Mammary epithelial cell (primary cell): ENCODE measurements around the gene STRN3.

Source experiments
- EZH2 ChIP-seq: IDR thresholded peaks from 2 replicates; pipeline ENCODE4 v1.6.1; 2012; ENCODE audit warnings: low read length, inconsistent platforms, borderline replicate concordance
- TF ChIP-seq, protein P1 (sequence below), 2 donors: IDR thresholded peaks in 1 of 2; conservative IDR thresholded peaks in 1 of 2; 2 replicates each; pipeline ENCODE4 v1.5.1; 2011 to 2012; ENCODE audit warnings: inconsistent platforms in 2 of 2, low read length in 2 of 2, mild to moderate bottlenecking in 2 of 2, control low read depth in 1 of 2, low read depth in 1 of 2; ENCODE audit not compliant: insufficient read depth in 1 of 2; ENCODE audit errors: extremely low read depth in 1 of 2

DNA sequence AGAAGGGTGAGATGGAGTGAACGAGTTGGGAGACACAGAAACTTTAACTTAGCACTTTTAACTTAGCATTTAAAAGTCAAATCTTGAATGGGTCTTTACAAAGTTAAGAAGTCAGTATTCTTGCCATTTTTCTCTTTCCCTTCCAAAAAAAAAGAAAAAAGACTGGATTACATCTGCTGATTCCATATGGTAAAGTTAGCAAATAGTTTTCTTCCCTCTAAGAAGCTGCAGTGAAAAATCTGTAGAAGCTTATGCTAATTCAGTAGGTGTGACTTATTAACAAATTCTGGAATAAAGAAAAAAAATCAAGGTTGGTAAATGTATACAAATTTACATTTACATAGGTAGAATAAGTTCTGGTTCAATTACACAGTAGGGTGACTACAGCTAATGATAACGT, 100.9 kb downstream of the STRN3 start:
- TF ChIP-seq, protein P1, sequence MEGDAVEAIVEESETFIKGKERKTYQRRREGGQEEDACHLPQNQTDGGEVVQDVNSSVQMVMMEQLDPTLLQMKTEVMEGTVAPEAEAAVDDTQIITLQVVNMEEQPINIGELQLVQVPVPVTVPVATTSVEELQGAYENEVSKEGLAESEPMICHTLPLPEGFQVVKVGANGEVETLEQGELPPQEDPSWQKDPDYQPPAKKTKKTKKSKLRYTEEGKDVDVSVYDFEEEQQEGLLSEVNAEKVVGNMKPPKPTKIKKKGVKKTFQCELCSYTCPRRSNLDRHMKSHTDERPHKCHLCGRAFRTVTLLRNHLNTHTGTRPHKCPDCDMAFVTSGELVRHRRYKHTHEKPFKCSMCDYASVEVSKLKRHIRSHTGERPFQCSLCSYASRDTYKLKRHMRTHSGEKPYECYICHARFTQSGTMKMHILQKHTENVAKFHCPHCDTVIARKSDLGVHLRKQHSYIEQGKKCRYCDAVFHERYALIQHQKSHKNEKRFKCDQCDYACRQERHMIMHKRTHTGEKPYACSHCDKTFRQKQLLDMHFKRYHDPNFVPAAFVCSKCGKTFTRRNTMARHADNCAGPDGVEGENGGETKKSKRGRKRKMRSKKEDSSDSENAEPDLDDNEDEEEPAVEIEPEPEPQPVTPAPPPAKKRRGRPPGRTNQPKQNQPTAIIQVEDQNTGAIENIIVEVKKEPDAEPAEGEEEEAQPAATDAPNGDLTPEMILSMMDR (conservative IDR thresholded peaks at IDR 0.05 in 1 of 2, IDR thresholded peaks at IDR 0.05 in 1 of 2; ENCODE audit: extremely low read depth in 1 of 2, insufficient read depth in 1 of 2, low read depth in 1 of 2, low read length in 2 of 2), result no peak
- TF ChIP-seq EZH2, result no peak
